ENCODE data around the gene GALNT14.

GRCh38 chr2:30955516-30956132 lies 182.6 kb downstream of the GALNT14 start:
- TF ChIP-seq, protein P1, sequence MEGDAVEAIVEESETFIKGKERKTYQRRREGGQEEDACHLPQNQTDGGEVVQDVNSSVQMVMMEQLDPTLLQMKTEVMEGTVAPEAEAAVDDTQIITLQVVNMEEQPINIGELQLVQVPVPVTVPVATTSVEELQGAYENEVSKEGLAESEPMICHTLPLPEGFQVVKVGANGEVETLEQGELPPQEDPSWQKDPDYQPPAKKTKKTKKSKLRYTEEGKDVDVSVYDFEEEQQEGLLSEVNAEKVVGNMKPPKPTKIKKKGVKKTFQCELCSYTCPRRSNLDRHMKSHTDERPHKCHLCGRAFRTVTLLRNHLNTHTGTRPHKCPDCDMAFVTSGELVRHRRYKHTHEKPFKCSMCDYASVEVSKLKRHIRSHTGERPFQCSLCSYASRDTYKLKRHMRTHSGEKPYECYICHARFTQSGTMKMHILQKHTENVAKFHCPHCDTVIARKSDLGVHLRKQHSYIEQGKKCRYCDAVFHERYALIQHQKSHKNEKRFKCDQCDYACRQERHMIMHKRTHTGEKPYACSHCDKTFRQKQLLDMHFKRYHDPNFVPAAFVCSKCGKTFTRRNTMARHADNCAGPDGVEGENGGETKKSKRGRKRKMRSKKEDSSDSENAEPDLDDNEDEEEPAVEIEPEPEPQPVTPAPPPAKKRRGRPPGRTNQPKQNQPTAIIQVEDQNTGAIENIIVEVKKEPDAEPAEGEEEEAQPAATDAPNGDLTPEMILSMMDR (conservative IDR thresholded peaks at IDR 0.05 in 1 of 2, IDR thresholded peaks at IDR 0.05 in 1 of 2; ENCODE audit: low read depth in 1 of 2, low read length in 2 of 2) = no peak
- no peak for TF ChIP-seq EZH2 (IDR thresholded peaks at IDR 0.05; ENCODE audit: low read length, missing control alignments)

Measured in fibroblast of lung (primary cell).